KMS-11 (cell line): Measurements from ENCODE around the gene PCSK5.

Experiments used
- H2AFZ ChIP-seq: fragments of 200-600 bp; sonication (generic); 2 replicates; pipeline ENCODE4 v1.6.1; 2016; ENCODE audit warnings: antibody characterized with exemption, mixed run types, low read depth
- H3K27ac ChIP-seq: fragments of 200-600 bp; sonication (generic); 2 replicates; pipeline ENCODE4 v1.6.1; 2016; ENCODE audit warnings: mild to moderate bottlenecking, mixed run types
- H3K27me3 ChIP-seq: fragments of 200-600 bp; sonication (generic); 2 replicates; pipeline ENCODE4 v1.6.1; 2017; ENCODE audit warnings: mild to moderate bottlenecking, low read depth, mixed run types, moderate library complexity; ENCODE audit not compliant: insufficient read depth
- H3K36me3 ChIP-seq: fragments of 200-600 bp; sonication (generic); 2 replicates; pipeline ENCODE4 v1.6.1; 2017; ENCODE audit warnings: mild to moderate bottlenecking, mixed run types; ENCODE audit not compliant: insufficient read depth
- H3K4me1 ChIP-seq: fragments of 200-600 bp; sonication (generic); 2 replicates; pipeline ENCODE4 v1.6.1; 2016; ENCODE audit warnings: mild to moderate bottlenecking, low read depth, mixed run types; ENCODE audit not compliant: poor library complexity, severe bottlenecking
- H3K4me2 ChIP-seq: fragments of 200-600 bp; sonication (generic); 2 replicates; pipeline ENCODE4 v1.7.0; 2016; ENCODE audit warnings: mild to moderate bottlenecking, mixed run types
- H3K4me3 ChIP-seq: fragments of 200-600 bp; sonication (generic); IDR thresholded peaks from 2 replicates; pipeline ENCODE4 v1.6.1; 2017; ENCODE audit warnings: low read depth, low read length, mixed read lengths; ENCODE audit not compliant: insufficient read depth
- H3K79me2 ChIP-seq: fragments of 200-600 bp; sonication (generic); 2 replicates; pipeline ENCODE4 v1.6.1; 2016; ENCODE audit warnings: low read depth, mixed run types; ENCODE audit not compliant: insufficient read depth
- H3K9ac ChIP-seq: fragments of 200-600 bp; sonication (generic); 2 replicates; pipeline ENCODE4 v1.6.1; 2016; ENCODE audit warnings: mild to moderate bottlenecking, mixed run types
- H4K20me1 ChIP-seq: fragments of 200-600 bp; sonication (generic); 2 replicates; pipeline ENCODE4 v1.6.1; 2016; ENCODE audit warnings: mild to moderate bottlenecking, mixed run types; ENCODE audit not compliant: insufficient read depth
- CTCF ChIP-seq: fragments of 200-600 bp; sonication (generic); conservative IDR thresholded peaks from 2 replicates; pipeline ENCODE4 v1.6.1; 2017; ENCODE audit warnings: low read depth, mild to moderate bottlenecking, antibody characterized with exemption, low read length, moderate library complexity, mixed read lengths

Gene PCSK5

GRCh38 chr9:76213751-76214150, 323.3 kb downstream of the PCSK5 start:
- H3K36me3 ChIP-seq: no peaks in the 10 kb centered on the region
- no peak overlapping the region for H2AFZ ChIP-seq
- H4K20me1 ChIP-seq: no peaks in the 10 kb centered on the region
- H3K4me1 ChIP-seq: no peaks in the 10 kb centered on the region
- H3K4me3 ChIP-seq: no peak overlapping the region
- H3K79me2 ChIP-seq: no peaks in the 10 kb centered on the region
- H3K4me2 ChIP-seq: no peak overlapping the region
- no peak overlapping the region for H3K27ac ChIP-seq
- no peak for TF ChIP-seq CTCF
- no peaks in the 10 kb centered on the region for H3K27me3 ChIP-seq
- H3K9ac ChIP-seq: no peak overlapping the region

- Histone ChIP-seq H2AFZ (no peak overlapping the region), H4K20me1 (no peaks in the 10 kb centered on the region), H3K4me1 (no peaks in the 10 kb centered on the region), H3K4me2 (no peak overlapping the region), H3K4me3 (no peak overlapping the region), H3K36me3 (no peaks in the 10 kb centered on the region), H3K79me2 (no peaks in the 10 kb centered on the region), H3K27me3 (no peaks in the 10 kb centered on the region), H3K27ac (no peak overlapping the region), H3K9ac (no peak overlapping the region)
- TF ChIP-seq CTCF: no peak
These were observed 324.6 kb downstream of the PCSK5 start for GRCh38 chr9:76215066-76215465.

GRCh38 chr9:76216161-76216649, 325.7 kb downstream of the PCSK5 start:
- TF ChIP-seq CTCF: no peak
- no peaks in the 10 kb centered on the region for H3K36me3 ChIP-seq
- no peak overlapping the region for H2AFZ ChIP-seq
- no peaks in the 10 kb centered on the region for H4K20me1 ChIP-seq
- no peaks in the 10 kb centered on the region for H3K27me3 ChIP-seq
- no peaks in the 10 kb centered on the region for H3K4me1 ChIP-seq
- H3K27ac ChIP-seq: no peak overlapping the region
- H3K4me3 ChIP-seq: no peak overlapping the region
- no peaks in the 10 kb centered on the region for H3K79me2 ChIP-seq
- no peak overlapping the region for H3K9ac ChIP-seq
- H3K4me2 ChIP-seq: no peak overlapping the region

- no peaks in the 10 kb centered on the region for H3K4me1 ChIP-seq
- no peak overlapping the region for H2AFZ ChIP-seq
- no peak overlapping the region for H3K9ac ChIP-seq
- TF ChIP-seq CTCF: no peak
- no peak overlapping the region for H3K4me2 ChIP-seq
- no peaks in the 10 kb centered on the region for H3K27me3 ChIP-seq
- H3K4me3 ChIP-seq: no peak overlapping the region
- no peaks in the 10 kb centered on the region for H4K20me1 ChIP-seq
- H3K27ac ChIP-seq: no peak overlapping the region
- no peaks in the 10 kb centered on the region for H3K36me3 ChIP-seq
- no peaks in the 10 kb centered on the region for H3K79me2 ChIP-seq
These were observed 327.8 kb downstream of the PCSK5 start for GRCh38 chr9:76218117-76218885.
